ENCODE measurements around the gene IQSEC1. TPM values are rescaled to one million over a fixed set of nuclear protein-coding genes. Genes with fewer than 3 reads are reported as not detected.

Gene IQSEC1
- total and polyA plus RNA-seq, 2 donors (not counting 1 experiment from before 2014, with no cell fraction given), result 4.3 to 18.2 TPM

DNA sequence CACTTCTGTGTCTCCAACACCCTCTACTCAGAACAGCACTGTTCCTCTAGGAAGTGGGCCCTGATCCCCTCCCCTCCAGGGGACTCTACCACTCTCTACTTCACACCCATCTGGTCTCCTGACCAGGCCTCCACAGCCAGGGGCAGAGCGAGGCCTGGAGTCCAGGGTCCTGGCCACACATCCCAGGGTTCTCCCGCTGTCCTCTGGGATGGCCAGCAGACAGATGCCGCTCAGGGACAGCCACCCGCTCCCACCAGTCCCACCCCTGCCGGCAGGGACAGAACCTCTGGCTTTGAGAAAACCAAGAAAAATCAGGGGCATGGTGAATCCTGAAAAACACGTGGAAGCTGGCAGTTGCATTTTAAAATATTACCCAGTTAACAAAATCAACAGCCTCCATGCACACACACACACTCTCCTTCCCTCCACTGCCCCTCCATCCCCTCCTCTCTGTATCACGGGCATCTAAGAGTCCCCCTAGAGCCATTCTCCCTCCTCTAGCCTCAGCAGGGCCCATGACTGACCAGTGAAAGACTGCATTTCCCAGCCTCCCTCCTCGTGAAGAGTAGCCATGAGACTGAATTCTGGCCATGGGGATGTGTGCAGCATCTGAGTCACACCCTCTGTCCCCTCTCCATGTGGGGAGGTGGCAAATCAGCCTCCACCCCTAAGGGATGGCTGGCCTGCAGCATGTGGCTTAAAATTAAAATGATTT, 32.1 kb upstream of the IQSEC1 start:
- no peak overlapping the region for H2AFZ ChIP-seq (ENCODE audit: low read length)
- no peak overlapping the region for H3K9ac ChIP-seq (ENCODE audit: insufficient read depth, low read length)
- no peaks in the 10 kb centered on the region for H3K9me3 ChIP-seq (ENCODE audit: control insufficient read depth, insufficient read depth, low read depth, low read length)
- H4K20me1 ChIP-seq (ENCODE audit: control insufficient read depth, extremely low read depth, insufficient read depth, low read length), result no peaks in the 10 kb centered on the region
- TF ChIP-seq, protein P1, sequence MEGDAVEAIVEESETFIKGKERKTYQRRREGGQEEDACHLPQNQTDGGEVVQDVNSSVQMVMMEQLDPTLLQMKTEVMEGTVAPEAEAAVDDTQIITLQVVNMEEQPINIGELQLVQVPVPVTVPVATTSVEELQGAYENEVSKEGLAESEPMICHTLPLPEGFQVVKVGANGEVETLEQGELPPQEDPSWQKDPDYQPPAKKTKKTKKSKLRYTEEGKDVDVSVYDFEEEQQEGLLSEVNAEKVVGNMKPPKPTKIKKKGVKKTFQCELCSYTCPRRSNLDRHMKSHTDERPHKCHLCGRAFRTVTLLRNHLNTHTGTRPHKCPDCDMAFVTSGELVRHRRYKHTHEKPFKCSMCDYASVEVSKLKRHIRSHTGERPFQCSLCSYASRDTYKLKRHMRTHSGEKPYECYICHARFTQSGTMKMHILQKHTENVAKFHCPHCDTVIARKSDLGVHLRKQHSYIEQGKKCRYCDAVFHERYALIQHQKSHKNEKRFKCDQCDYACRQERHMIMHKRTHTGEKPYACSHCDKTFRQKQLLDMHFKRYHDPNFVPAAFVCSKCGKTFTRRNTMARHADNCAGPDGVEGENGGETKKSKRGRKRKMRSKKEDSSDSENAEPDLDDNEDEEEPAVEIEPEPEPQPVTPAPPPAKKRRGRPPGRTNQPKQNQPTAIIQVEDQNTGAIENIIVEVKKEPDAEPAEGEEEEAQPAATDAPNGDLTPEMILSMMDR (conservative IDR thresholded peaks at IDR 0.05 in 1 of 2, IDR thresholded peaks at IDR 0.05 in 1 of 2; ENCODE audit: low read depth in 1 of 2, low read length in 2 of 2), result no peak
- no peak for TF ChIP-seq EZH2 (IDR thresholded peaks at IDR 0.05; ENCODE audit: low read length, missing control alignments)
- H3K4me1 ChIP-seq (ENCODE audit: control insufficient read depth, extremely low read depth, insufficient read depth, low read length), result no peaks in the 10 kb centered on the region
- H3K4me2 ChIP-seq (ENCODE audit: extremely low read depth, insufficient read depth, low read length), result no peak overlapping the region
- H3K27me3 ChIP-seq (ENCODE audit: control insufficient read depth, insufficient read depth, low read length), result no peaks in the 10 kb centered on the region
- H3K27ac ChIP-seq (ENCODE audit: insufficient read depth, low read length), result no peak overlapping the region
- no peak overlapping the region for H3K4me3 ChIP-seq (replicated peaks in 1 of 4; ENCODE audit: control extremely low read depth in 1 of 4, insufficient read depth in 1 of 4, low read depth in 3 of 4, low read length in 4 of 4)
- no peak for DNase-seq (ENCODE audit: low read depth in 2 of 2)
- H3K36me3 ChIP-seq (ENCODE audit: control insufficient read depth, insufficient read depth, low read length), result no peaks in the 10 kb centered on the region
- H3K79me2 ChIP-seq (ENCODE audit: control insufficient read depth, insufficient read depth, low read length), result no peaks in the 10 kb centered on the region

DNA sequence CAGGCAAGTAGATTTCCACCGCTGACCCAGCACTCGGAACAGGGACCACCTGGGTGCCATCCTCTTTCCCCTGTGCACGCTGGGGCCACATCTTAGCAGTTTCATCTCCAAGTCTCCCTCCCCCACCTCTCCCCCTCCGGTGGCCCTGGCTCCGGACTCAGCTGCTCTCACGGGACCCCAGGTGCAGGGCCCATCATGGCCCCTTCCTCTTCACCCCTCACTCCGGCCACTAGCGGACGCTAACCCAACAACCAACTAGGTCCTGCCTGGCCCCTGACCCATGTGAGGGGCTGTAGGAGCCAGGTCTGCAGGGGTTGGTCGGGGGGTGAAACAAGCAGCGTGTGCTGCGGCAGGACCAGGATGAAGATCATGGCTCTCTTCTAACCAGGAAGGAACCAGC, 31.3 kb upstream of the IQSEC1 start:
- Histone ChIP-seq H3K9me3 (ENCODE audit: control insufficient read depth, insufficient read depth, low read depth, low read length) (no peaks in the 10 kb centered on the region), H3K36me3 (ENCODE audit: control insufficient read depth, insufficient read depth, low read length) (no peaks in the 10 kb centered on the region), H3K27ac (ENCODE audit: insufficient read depth, low read length) (no peak overlapping the region), H3K9ac (ENCODE audit: insufficient read depth, low read length) (no peak overlapping the region), H2AFZ (ENCODE audit: low read length) (no peak overlapping the region), H3K27me3 (ENCODE audit: control insufficient read depth, insufficient read depth, low read length) (no peaks in the 10 kb centered on the region), H3K4me2 (ENCODE audit: extremely low read depth, insufficient read depth, low read length) (no peak overlapping the region), H3K4me1 (ENCODE audit: control insufficient read depth, extremely low read depth, insufficient read depth, low read length) (no peaks in the 10 kb centered on the region), H4K20me1 (ENCODE audit: control insufficient read depth, extremely low read depth, insufficient read depth, low read length) (no peaks in the 10 kb centered on the region), H3K4me3 (replicated peaks in 1 of 4; ENCODE audit: control extremely low read depth in 1 of 4, insufficient read depth in 1 of 4, low read depth in 3 of 4, low read length in 4 of 4) (no peak overlapping the region), H3K79me2 (ENCODE audit: control insufficient read depth, insufficient read depth, low read length) (no peaks in the 10 kb centered on the region)
- no peak for DNase-seq (ENCODE audit: low read depth in 2 of 2)
- TF ChIP-seq EZH2 (IDR thresholded peaks at IDR 0.05; ENCODE audit: low read length, missing control alignments), result no peak
- TF ChIP-seq, protein P1 (conservative IDR thresholded peaks at IDR 0.05 in 1 of 2, IDR thresholded peaks at IDR 0.05 in 1 of 2; ENCODE audit: low read depth in 1 of 2, low read length in 2 of 2), result no peak

DNA sequence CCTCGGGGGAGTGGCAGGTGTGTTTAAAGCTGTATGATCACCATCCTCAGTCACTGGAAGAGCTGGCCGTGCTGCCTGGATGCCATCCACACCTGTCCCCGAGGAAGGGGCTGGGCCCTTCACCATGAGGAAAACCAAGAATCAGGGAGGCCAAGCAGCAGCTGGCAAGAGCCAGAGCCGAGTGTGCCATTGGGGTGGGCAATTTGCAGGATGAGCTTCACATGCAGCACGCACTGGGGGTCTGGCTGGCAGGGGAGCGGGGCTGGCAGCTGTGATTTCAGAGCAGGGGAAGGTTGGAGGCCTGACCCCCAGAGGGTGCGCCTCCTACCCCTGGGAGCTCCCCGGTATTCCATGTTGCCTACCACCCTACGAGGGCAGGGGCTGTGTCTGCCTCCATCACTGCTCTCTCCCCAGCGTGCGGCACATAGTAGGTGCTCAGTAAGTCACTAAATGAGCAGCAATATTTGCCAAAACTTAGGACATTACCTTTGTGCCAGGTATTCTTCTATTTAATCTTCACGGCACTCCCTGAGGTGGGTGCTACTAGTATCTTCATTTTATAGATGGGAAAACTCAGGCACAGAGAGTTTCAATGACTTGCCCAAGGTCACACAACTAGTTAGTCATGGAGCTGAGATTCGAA, 30.3 kb upstream of the IQSEC1 start:
- DNase-seq (ENCODE audit: low read depth in 2 of 2), result no peak
- H3K9ac ChIP-seq (ENCODE audit: insufficient read depth, low read length), result no peak overlapping the region
- no peaks in the 10 kb centered on the region for H3K36me3 ChIP-seq (ENCODE audit: control insufficient read depth, insufficient read depth, low read length)
- H3K4me1 ChIP-seq (ENCODE audit: control insufficient read depth, extremely low read depth, insufficient read depth, low read length), result no peaks in the 10 kb centered on the region
- H3K27me3 ChIP-seq (ENCODE audit: control insufficient read depth, insufficient read depth, low read length), result no peaks in the 10 kb centered on the region
- H3K4me3 ChIP-seq (replicated peaks in 1 of 4; ENCODE audit: control extremely low read depth in 1 of 4, insufficient read depth in 1 of 4, low read depth in 3 of 4, low read length in 4 of 4), result no peak overlapping the region
- no peak for TF ChIP-seq EZH2 (IDR thresholded peaks at IDR 0.05; ENCODE audit: low read length, missing control alignments)
- TF ChIP-seq, protein P1 (conservative IDR thresholded peaks at IDR 0.05 in 1 of 2, IDR thresholded peaks at IDR 0.05 in 1 of 2; ENCODE audit: low read depth in 1 of 2, low read length in 2 of 2), result no peak
- no peaks in the 10 kb centered on the region for H4K20me1 ChIP-seq (ENCODE audit: control insufficient read depth, extremely low read depth, insufficient read depth, low read length)
- no peak overlapping the region for H3K4me2 ChIP-seq (ENCODE audit: extremely low read depth, insufficient read depth, low read length)
- no peak overlapping the region for H2AFZ ChIP-seq (ENCODE audit: low read length)
- no peaks in the 10 kb centered on the region for H3K79me2 ChIP-seq (ENCODE audit: control insufficient read depth, insufficient read depth, low read length)
- no peaks in the 10 kb centered on the region for H3K9me3 ChIP-seq (ENCODE audit: control insufficient read depth, insufficient read depth, low read depth, low read length)
- no peak overlapping the region for H3K27ac ChIP-seq (ENCODE audit: insufficient read depth, low read length)
